ENCODE results near the gene CNTLN. TPM values are rescaled to one million over a fixed set of nuclear protein-coding genes. Genes with fewer than 3 reads are reported as not detected.

CNTLN gene
- total and polyA plus RNA-seq, 2 experiments from 2014 or later: 2.9 to 4.3 TPM

DNA sequence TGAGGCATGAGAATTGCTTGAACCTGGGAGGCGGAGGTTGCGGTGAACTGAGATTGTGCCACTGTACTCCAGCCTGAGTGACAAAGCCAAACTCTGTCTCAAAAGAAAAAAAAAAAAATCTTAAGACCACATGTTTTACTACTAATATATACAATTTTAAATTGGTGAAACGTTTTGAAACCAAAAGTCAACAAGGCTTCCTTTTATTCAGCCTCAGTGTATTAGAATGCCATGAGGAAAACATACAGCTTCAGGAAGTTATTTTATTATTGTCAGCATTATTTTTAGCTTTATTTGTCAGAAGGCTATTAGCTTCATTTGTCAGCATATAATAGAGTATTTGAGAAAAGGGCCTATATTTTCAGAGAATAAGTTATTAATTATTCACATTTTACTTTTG lies 280.1 kb downstream of the CNTLN start:
- Histone ChIP-seq H3K36me3 (no peaks in the 10 kb centered on the region), H3K27me3 (no peaks in the 10 kb centered on the region), H3K4me3 (no peak overlapping the region), H3K9me3 (ENCODE audit: low read depth) (no peaks in the 10 kb centered on the region), H3K4me1 (ENCODE audit: low read depth) (no peaks in the 10 kb centered on the region), H3K27ac (no peak overlapping the region)
- TF ChIP-seq, protein P1, sequence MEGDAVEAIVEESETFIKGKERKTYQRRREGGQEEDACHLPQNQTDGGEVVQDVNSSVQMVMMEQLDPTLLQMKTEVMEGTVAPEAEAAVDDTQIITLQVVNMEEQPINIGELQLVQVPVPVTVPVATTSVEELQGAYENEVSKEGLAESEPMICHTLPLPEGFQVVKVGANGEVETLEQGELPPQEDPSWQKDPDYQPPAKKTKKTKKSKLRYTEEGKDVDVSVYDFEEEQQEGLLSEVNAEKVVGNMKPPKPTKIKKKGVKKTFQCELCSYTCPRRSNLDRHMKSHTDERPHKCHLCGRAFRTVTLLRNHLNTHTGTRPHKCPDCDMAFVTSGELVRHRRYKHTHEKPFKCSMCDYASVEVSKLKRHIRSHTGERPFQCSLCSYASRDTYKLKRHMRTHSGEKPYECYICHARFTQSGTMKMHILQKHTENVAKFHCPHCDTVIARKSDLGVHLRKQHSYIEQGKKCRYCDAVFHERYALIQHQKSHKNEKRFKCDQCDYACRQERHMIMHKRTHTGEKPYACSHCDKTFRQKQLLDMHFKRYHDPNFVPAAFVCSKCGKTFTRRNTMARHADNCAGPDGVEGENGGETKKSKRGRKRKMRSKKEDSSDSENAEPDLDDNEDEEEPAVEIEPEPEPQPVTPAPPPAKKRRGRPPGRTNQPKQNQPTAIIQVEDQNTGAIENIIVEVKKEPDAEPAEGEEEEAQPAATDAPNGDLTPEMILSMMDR (IDR thresholded peaks at IDR 0.05; ENCODE audit: low read depth, low read length): no peak
- no peak for DNase-seq (ENCODE audit: low read depth in 1 of 2, low spot score in 1 of 2)

DNA sequence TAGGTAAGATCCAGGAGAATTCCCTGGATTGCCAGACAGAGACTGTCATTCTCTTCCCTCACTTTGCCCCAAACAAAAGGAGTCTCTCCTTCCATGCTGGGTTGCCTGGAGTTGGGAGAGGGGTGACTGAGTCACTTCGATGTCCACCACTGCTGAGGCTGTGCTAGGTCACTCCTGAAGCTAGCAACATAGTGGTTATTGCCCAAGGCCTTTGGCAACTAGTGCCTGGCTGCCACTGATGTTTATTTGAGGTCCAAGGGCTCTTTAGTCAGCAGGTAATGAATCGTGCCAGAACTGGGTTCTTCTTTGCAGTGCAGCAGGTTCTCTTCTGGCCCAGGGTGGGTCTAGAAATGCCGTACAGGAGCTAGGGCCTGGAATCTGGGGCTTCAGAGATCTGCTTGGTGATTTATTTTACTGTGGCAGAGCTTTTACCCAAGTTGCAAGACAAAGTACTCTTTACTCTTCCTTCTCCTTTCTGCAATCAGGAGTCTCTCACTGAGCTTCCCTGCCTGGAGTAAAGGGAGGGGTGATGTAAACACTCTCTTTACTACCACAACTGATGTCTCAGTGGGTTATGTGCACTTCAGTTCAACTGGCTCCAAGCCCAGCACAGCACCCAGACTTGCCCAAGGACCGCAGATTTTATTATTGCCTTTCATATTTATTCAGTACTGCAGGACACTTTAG lies 288.3 kb downstream of the CNTLN start:
- H3K27me3 ChIP-seq: no peaks in the 10 kb centered on the region
- H3K27ac ChIP-seq: no peak overlapping the region
- TF ChIP-seq, protein P1 (IDR thresholded peaks at IDR 0.05; ENCODE audit: low read depth, low read length): no peak
- no peaks in the 10 kb centered on the region for H3K4me1 ChIP-seq (ENCODE audit: low read depth)
- no peak overlapping the region for H3K4me3 ChIP-seq
- H3K36me3 ChIP-seq: no peaks in the 10 kb centered on the region
- H3K9me3 ChIP-seq (ENCODE audit: low read depth): no peaks in the 10 kb centered on the region
- peak in 1 of 2 donors; percentile 3 for DNase-seq (ENCODE audit: low read depth in 1 of 2, low spot score in 1 of 2)

DNA sequence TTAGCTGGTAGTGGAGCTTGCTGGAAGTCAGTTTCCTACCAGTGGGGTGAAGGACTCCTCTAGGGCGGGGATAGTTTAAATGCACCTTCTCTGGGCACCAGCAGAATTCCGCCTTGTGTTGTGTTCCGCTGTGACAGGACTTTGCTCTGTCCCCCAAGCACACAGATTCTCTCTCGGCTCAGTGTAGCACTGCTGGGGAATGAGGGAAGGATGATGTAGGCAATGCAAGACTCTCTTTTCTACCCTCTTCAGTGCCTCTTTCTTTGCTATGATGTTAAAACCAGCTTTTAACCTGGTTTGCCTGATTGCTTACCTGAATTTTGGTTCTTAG lies 288.8 kb downstream of the CNTLN start:
- H3K4me1 ChIP-seq (ENCODE audit: low read depth): no peaks in the 10 kb centered on the region
- no peaks in the 10 kb centered on the region for H3K27me3 ChIP-seq
- H3K9me3 ChIP-seq (ENCODE audit: low read depth): no peaks in the 10 kb centered on the region
- no peak for DNase-seq (ENCODE audit: low read depth in 1 of 2, low spot score in 1 of 2)
- H3K27ac ChIP-seq: no peak overlapping the region
- H3K4me3 ChIP-seq: no peak overlapping the region
- no peaks in the 10 kb centered on the region for H3K36me3 ChIP-seq
- TF ChIP-seq, protein P1 (IDR thresholded peaks at IDR 0.05; ENCODE audit: low read depth, low read length): no peak

DNA sequence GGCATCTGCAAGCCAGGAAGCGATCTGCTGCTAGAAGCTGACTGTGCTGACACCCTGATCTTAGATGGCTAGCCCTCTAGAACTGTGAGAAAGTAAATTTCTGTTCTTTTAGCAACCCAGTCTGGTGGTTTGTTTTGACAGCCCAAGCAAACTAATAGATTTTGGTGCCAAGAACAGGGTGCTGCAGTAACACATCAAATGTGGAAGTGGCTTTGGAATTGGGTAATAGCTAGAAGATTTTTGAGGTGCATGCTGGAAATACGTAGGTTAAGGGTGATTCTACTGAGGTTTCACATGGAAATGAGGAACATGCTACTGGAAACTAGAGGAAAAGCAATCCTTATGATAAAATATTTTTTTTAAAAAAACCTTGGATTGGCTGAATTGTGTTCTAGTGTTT lies 290.5 kb downstream of the CNTLN start:
- DNase-seq (ENCODE audit: low read depth in 1 of 2, low spot score in 1 of 2): no peak
- Histone ChIP-seq H3K4me1 (ENCODE audit: low read depth) (no peaks in the 10 kb centered on the region), H3K36me3 (no peaks in the 10 kb centered on the region), H3K27me3 (no peaks in the 10 kb centered on the region), H3K9me3 (ENCODE audit: low read depth) (no peaks in the 10 kb centered on the region), H3K4me3 (no peak overlapping the region), H3K27ac (no peak overlapping the region)
- TF ChIP-seq, protein P1 (IDR thresholded peaks at IDR 0.05; ENCODE audit: low read depth, low read length): no peak

DNA sequence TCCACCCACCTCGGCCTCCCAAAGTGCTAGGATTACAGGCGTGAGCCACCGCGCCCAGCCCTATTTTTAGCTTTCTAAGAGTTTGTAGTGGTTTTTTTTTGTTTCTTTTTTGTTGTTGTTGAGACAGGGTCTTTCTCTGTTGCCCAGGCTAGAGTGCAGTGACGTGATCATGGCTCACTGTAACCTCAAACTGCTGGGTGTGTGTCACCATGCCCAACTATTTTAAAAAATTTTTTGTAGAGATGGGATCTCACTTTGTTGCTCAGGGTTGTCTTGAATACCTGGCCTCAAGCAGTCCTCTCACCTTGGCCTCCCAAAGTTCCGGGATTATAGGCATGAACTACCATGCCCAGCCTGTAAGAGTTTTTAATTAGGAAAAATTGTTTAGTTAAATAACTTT lies 298.7 kb downstream of the CNTLN start:
- TF ChIP-seq, protein P1 (IDR thresholded peaks at IDR 0.05; ENCODE audit: low read depth, low read length): no peak
- Histone ChIP-seq H3K4me1 (ENCODE audit: low read depth) (no peaks in the 10 kb centered on the region), H3K27me3 (no peaks in the 10 kb centered on the region), H3K9me3 (ENCODE audit: low read depth) (no peaks in the 10 kb centered on the region), H3K36me3 (no peaks in the 10 kb centered on the region), H3K27ac (no peak overlapping the region), H3K4me3 (no peak overlapping the region)
- no peak for DNase-seq (ENCODE audit: low read depth in 1 of 2, low spot score in 1 of 2)

All from cardiac muscle cell (in vitro differentiated cells and primary cell).